Lower leg skin (tissue), 4 donors: ENCODE measurements around the gene C16orf78. TPM values are rescaled to one million over a fixed set of nuclear protein-coding genes. Genes with fewer than 3 reads are reported as not detected.

Source experiments
- DNase-seq, 2 donors: peaks; one replicate each; pipeline ENCODE4 v3.0.0-alpha.2; 2019; ENCODE audit warnings: low spot score in 2 of 2
- H3K4me3 ChIP-seq: fragments of 200-600 bp; sonication (generic); 2 replicates; pipeline ENCODE4 v1.5.1; 2017; ENCODE audit warnings: mild to moderate bottlenecking, low read depth; ENCODE audit not compliant: poor library complexity, severe bottlenecking
- POLR2A ChIP-seq, 2 donors: fragments of 450-650 bp; IDR thresholded peaks; one replicate each; pipeline ENCODE4 v1.6.1; 2016 to 2017; ENCODE audit warnings: antibody characterized with exemption in 2 of 2, mild to moderate bottlenecking in 1 of 2, moderate library complexity in 1 of 2
- WGBS, 2 donors: methylation state at CpG; one replicate each; pipeline ENCODE4 v1.1.5; 2018; 5-methylcytosine and 5-hydroxymethylcytosine counted together
- intact Hi-C: fragments of 100-400 bp; cut with DNase I; formaldehyde crosslinking; loops from one replicate; pipeline ENCODE4 v1.15.0; 2023; ENCODE audit warnings: low total_unique reads
- total RNA-seq, 4 donors: library from RNA; depleted of rRNA; stranded (reverse); fragments of >200 nt; gene quantifications; one replicate each; pipeline ENCODE4 v1.1.0, GENCODE V29; 2016
- TF ChIP-seq, protein P1 (sequence below), 3 donors: fragments of 450-650 bp; IDR thresholded peaks; one replicate each; pipeline ENCODE4 v1.5.1; 2016; ENCODE audit warnings: antibody characterized with exemption in 3 of 3, mild to moderate bottlenecking in 3 of 3, moderate library complexity in 2 of 3

Gene C16orf78, protein sequence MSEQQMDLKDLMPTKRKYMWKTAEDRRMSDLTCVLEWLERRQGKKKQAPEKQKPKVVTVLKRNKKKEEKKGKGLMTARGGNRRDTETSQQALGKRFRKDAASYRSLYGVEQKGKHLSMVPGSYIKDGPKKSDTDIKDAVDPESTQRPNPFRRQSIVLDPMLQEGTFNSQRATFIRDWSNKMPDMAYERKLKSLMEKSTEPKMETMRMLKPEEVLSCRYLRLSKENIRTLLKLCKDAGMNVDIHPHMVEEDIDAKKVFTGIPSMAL
- not detected for total RNA-seq

DNA sequence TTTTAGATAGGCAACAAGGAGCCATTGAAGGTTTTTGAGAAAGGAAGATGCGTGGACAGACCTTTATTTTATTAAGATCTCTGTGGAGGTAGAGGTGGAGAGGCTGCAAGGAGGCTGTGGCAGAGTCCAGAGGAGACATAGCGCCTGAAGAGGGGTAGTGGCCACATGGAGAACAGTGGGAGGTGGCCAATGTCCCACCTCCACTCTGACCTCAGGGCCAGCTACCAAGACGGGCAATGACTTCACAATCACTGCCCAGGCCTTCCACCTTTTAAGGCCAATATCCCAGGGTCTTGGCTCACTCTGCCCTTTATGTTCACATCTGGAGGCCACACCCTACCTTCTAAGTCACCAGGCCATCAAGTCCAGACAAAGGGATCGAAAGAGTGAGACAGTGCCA, at the start of gene C16orf78:
Gene C16orf78 (plus strand): TSS at position 301 of the 400 bp plus-strand sequence. CDS start 136 bp downstream, outside the sequence.
- TF ChIP-seq, protein P1, sequence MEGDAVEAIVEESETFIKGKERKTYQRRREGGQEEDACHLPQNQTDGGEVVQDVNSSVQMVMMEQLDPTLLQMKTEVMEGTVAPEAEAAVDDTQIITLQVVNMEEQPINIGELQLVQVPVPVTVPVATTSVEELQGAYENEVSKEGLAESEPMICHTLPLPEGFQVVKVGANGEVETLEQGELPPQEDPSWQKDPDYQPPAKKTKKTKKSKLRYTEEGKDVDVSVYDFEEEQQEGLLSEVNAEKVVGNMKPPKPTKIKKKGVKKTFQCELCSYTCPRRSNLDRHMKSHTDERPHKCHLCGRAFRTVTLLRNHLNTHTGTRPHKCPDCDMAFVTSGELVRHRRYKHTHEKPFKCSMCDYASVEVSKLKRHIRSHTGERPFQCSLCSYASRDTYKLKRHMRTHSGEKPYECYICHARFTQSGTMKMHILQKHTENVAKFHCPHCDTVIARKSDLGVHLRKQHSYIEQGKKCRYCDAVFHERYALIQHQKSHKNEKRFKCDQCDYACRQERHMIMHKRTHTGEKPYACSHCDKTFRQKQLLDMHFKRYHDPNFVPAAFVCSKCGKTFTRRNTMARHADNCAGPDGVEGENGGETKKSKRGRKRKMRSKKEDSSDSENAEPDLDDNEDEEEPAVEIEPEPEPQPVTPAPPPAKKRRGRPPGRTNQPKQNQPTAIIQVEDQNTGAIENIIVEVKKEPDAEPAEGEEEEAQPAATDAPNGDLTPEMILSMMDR (IDR thresholded peaks at IDR 0.05): no peak
- no peak for TF ChIP-seq POLR2A (IDR thresholded peaks at IDR 0.05)
- no peak within 1 kb of the TSS for H3K4me3 ChIP-seq
- WGBS, 2 donors: 82 to 85% methylated on average over 4 of the region's 4 CpGs
- no peak for DNase-seq
- intact Hi-C loops: no loop called here

DNA sequence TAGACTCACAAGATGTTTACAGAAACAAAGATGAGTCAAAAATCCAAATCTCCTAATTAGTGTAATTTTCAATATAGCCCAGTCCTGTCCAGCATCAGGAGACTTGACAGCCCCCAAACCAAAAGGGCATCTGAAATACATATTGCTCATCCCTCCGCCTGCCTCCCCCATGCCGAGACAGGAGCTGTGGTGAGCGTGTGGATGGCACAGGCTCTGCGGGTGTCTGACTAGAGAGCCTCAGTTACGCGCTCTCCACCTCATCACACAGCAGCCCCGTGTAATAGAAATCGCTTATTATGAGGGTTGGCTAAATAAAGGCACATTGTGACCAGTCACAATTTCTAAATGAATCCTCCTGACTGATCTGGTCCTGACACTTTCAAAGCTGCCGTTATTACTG, 48.9 kb upstream of the C16orf78 start:
- no peak overlapping the region for H3K4me3 ChIP-seq
- intact Hi-C loops: no loop called here
- WGBS, 2 donors: 84 to 89% methylated on average over 9 of the region's 9 CpGs
- no peak for TF ChIP-seq POLR2A (IDR thresholded peaks at IDR 0.05)
- TF ChIP-seq, protein P1 (IDR thresholded peaks at IDR 0.05): no peak
- no peak for DNase-seq

DNA sequence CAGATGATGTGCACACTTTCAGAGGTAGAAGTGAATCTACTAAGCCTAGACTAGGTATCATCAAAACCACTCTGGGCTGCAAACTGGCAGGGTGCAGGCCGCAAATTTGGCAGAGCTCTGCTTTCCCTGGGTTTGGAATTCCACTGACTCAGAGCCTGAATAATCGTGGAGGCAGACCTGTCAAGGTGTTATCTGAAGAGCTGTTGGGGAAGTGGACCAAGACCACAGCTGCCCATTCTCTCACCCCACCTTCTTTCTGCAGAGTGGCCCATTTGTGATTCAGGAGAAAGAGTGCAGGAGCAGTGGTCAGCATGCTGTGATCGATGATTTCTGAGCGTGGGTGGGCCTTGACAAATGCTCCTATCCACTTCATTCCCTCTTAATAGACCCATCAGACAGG, 46.1 kb upstream of the C16orf78 start:
- intact Hi-C loops: no loop called here
- H3K4me3 ChIP-seq: no peak overlapping the region
- WGBS, 2 donors: 70% methylated on average over 4 of the region's 4 CpGs
- no peak for DNase-seq
- no peak for TF ChIP-seq POLR2A (IDR thresholded peaks at IDR 0.05)
- TF ChIP-seq, protein P1 (IDR thresholded peaks at IDR 0.05): no peak

DNA sequence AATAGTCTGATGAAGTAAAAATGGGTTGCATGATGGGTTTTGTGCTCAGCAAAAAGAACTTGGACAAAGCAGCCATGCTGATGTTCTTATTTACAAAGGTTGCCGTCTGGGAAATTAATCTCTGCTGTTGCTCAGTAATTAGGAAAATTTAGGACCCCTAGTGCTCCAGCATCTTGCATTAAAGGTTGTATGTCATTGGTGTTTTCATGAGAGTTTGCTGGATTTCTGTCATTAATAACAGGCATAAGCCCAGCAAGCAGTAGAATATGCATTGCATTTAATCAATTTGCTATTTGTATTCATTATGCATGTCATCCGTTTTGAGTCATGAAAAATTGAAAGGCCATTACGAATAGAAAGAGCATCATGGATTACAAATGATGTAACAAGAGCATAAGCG, 45.3 kb upstream of the C16orf78 start:
- DNase-seq: no peak
- WGBS, 2 donors: 64 to 79% methylated on average over 4 of the region's 4 CpGs
- no peak for TF ChIP-seq POLR2A (IDR thresholded peaks at IDR 0.05)
- TF ChIP-seq, protein P1 (IDR thresholded peaks at IDR 0.05): no peak
- intact Hi-C loops: no loop called here
- no peak overlapping the region for H3K4me3 ChIP-seq

DNA sequence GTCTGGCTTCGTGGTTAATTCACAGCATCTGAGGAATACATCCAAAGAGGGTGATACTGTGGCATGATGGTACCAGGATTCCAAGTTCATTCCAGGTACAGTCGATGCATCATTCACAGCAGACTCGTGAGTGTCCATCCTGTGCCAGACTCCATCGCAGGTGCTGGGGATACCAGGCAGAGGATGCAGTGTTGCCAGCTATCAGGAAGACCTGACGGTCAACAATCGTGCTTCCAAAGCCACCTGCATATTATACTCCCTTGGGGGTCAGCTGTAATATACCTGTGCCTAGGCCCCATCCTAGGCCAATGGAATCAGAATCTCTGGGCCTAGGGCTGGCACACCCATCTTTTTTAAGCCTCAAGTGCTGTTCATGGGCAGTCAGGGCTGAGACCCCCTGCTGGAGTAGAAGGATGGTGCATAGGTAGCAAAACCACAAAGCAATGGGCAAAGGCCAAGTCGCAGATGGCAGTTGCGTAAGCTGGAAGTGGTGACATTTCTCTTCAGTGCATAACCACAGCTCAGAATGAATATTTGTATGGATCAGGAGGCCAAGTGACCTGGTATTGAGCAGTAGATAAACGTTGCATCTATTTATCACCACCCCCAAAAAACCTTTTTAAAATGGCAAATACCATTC, 42.9 kb upstream of the C16orf78 start:
- no peak for TF ChIP-seq POLR2A (IDR thresholded peaks at IDR 0.05)
- TF ChIP-seq, protein P1 (IDR thresholded peaks at IDR 0.05): no peak
- WGBS, 2 donors: 60 to 66% methylated on average over 9 of the region's 9 CpGs
- no peak overlapping the region for H3K4me3 ChIP-seq
- intact Hi-C loops: no loop called here
- DNase-seq: no peak
